ENCODE measurements around the gene BANP. TPM values are rescaled to one million over a fixed set of nuclear protein-coding genes. Genes with fewer than 3 reads are reported as not detected.
A peak's percentile ranks its signal among the peaks of the same experiment; 100 is the strongest.
"Not testable (repeated sequence)": the region's sequence is repeated elsewhere in the genome, so short reads cannot be mapped to it uniquely, and the experiment has no call there.

Gene BANP
- total and polyA plus RNA-seq, 11 donors, result 7.2 to 20.7 (median 13.3) TPM

DNA sequence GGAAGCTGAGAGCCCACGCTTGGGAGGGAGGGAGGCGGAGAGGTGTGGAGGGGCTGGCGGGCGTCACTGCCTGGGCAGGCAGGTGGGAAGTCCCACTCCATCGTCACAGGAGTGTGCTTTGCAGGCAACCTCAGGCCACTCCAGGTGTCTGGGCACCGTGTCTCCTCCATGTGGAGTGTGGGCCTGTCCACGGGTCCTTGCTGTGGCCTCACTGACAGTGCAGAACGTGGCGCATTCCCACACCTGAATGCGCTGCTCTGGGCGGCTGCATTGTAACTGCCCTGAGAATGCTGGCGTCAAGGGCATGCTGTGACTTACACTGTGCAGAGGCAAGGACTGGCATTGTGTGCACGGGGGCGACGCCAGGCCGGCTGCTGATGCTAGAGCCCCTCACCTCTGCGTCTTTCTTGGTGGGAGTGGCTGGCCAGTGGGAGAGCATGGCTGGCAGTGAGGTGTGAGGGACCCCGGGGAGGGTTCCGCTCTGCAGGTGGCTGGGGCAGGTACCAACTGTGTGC lies 66.4 kb downstream of the BANP start:
- no peak overlapping the region for H3K4me3 ChIP-seq
- no peaks in the 10 kb centered on the region for H3K9me3 ChIP-seq
- intact Hi-C loops (cut with DNase I), result no loop called here
- H3K4me1 ChIP-seq, result no peaks in the 10 kb centered on the region
- DNase-seq (no peak), ATAC-seq (no peak)
- H3K27me3 ChIP-seq, result no peaks in the 10 kb centered on the region
- H3K27ac ChIP-seq, result no peak overlapping the region
- H3K36me3 ChIP-seq, result peaks cover 0 to 27% (median 9%) of the 10 kb centered on the region in 9 donors
- 86 to 95% (median 92%) methylated on average over 9 to 19 of the region's 19 CpGs for WGBS, 4 donors
- TF ChIP-seq, protein P1, sequence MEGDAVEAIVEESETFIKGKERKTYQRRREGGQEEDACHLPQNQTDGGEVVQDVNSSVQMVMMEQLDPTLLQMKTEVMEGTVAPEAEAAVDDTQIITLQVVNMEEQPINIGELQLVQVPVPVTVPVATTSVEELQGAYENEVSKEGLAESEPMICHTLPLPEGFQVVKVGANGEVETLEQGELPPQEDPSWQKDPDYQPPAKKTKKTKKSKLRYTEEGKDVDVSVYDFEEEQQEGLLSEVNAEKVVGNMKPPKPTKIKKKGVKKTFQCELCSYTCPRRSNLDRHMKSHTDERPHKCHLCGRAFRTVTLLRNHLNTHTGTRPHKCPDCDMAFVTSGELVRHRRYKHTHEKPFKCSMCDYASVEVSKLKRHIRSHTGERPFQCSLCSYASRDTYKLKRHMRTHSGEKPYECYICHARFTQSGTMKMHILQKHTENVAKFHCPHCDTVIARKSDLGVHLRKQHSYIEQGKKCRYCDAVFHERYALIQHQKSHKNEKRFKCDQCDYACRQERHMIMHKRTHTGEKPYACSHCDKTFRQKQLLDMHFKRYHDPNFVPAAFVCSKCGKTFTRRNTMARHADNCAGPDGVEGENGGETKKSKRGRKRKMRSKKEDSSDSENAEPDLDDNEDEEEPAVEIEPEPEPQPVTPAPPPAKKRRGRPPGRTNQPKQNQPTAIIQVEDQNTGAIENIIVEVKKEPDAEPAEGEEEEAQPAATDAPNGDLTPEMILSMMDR (IDR thresholded peaks at IDR 0.05), result no peak
- TF ChIP-seq POLR2A (IDR thresholded peaks at IDR 0.05), result no peak

DNA sequence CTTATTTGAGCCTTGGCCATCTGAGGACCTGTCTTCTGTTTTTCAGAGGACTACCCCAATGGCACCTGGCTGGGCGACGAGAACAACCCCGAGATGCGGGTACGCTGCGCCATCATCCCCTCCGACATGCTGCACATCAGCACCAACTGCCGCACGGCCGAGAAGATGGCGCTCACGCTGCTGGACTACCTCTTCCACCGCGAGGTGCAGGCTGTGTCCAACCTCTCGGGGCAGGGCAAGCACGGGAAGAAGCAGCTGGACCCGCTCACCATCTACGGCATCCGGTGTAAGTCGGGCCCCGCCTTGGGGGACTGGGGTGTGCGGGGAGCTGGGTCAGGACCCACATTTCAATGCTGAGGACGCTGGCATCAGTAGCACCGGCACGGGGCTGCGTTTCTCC lies 67.1 kb downstream of the BANP start:
- intact Hi-C loops (cut with DNase I); H3K4me3 ChIP-seq; H3K27me3 ChIP-seq; DNase-seq; H3K27ac ChIP-seq; ATAC-seq; H3K4me1 ChIP-seq; H3K9me3 ChIP-seq: not testable (repeated sequence)
- peaks cover 0 to 21% (median 5%) of the 10 kb centered on the region in 9 donors for H3K36me3 ChIP-seq
- 96 to 98% (median 97%) methylated on average over 21 to 26 of the region's 26 CpGs for WGBS, 4 donors

DNA sequence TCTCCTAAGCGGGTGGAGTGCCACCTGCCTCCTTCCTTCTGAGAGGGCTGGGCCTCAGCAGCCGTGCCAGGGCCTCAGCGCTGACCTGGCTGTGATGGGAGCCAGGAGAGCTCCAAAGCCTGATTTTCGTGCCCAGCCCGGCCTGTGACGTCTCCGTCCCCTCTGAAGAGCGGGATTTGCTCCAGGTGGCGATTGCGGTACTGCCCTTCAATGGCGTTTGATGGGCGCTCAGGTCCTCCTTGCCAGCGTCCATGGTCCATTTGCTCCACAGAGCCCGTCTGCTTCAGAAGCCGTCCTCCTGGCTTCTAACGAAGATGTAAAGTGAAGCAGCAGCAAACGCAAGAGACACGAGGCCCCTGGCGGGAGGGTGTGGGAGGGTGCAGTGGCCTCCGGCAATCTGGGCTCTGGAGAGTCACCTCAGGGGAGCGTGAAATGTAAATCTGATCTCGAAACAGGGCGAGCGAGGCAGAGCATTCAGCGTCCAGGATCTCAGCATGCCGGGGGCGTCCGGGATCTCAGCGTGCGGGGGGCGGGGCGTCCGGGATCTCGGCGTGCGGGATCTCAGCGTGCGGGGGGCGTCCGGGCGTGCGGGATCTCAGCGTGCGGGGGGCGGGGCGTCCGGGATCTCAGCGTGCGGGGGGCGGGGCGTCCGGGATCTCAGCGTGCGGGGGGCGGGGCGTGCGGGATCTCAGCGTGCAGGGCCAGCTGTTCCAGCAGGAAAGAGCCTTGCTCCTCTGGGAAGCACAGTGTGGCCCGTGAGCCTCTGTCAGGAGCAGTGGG lies 68.0 kb downstream of the BANP start:
- H3K4me3 ChIP-seq; H3K27me3 ChIP-seq; H3K27ac ChIP-seq; H3K4me1 ChIP-seq; DNase-seq; intact Hi-C loops (cut with DNase I); ATAC-seq; H3K9me3 ChIP-seq: not testable (repeated sequence)
- H3K36me3 ChIP-seq, result peaks cover 0 to 21% (median 5%) of the 10 kb centered on the region in 9 donors
- 52 to 87% (median 80%) methylated on average over 31 to 58 of the region's 59 CpGs for WGBS, 4 donors

DNA sequence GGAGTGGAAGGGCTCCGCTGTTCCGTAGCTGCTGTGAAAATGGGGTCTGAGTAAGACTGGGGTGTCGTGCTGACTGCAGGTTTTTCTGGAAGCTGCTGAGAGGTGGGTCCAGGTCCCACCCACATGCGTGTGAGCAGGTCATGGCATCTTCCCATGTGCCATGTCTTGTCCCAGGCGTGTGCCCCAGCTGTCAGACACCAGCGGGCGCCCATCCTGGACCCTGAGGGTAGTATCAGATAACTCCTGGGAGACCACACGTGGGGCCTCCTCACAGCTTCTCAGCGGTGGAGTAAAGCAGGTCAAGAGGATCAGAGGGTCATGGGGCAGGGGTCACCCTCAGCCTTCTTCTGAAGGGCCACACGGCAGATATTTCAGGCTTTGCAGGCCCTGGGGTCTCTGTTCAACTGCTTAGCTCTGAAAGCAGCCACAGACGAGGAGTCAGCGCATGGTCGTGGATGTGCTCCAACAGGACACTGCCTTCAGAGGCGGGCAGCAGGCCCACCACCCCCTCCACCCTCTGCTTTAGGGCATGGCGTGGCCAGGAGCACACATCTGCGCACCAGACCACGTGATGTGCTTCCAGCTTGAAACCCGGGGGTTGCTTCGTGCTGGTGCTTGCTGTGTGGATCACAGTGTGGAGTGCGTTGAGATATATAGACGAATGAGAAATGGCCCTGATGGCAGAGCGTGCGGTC lies 68.7 kb downstream of the BANP start:
- Histone ChIP-seq H3K27me3 (no peaks in the 10 kb centered on the region), H3K4me3 (no peak overlapping the region), H3K4me1 (peaks cover 0 to 8% (median 0%) of the 10 kb centered on the region in 12 donors), H3K27ac (no peak overlapping the region), H3K9me3 (no peaks in the 10 kb centered on the region), H3K36me3 (peaks cover 0 to 21% (median 5%) of the 10 kb centered on the region in 9 donors)
- TF ChIP-seq, protein P1 (IDR thresholded peaks at IDR 0.05), result no peak
- TF ChIP-seq POLR2A (IDR thresholded peaks at IDR 0.05), result no peak
- ATAC-seq (no peak), DNase-seq (no peak)
- 89 to 96% (median 91%) methylated on average over 19 to 23 of the region's 23 CpGs for WGBS, 4 donors
- intact Hi-C loops (cut with DNase I), result no loop called here

DNA sequence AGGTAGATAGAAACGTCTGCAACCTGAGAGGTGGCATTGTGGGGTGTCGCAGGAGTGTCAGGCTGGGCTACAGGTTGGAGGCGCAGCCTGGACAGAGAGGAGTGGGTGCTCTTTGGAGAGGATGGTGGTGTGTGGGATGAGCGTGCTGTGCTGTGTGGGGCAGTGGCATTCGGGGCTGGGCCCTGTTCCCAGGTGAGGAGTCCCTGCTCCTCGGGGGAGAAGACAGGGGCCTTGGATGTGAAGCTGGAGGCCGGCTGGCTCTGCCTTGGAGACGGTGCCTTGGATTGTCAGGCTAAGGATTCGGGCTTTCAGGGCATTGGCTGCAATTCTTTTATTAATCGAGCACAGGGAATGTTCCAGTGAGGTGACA lies 69.3 kb downstream of the BANP start:
- Histone ChIP-seq H3K36me3 (peaks cover 0 to 21% (median 5%) of the 10 kb centered on the region in 9 donors), H3K27ac (no peak overlapping the region), H3K27me3 (no peaks in the 10 kb centered on the region), H3K4me3 (no peak overlapping the region), H3K9me3 (no peaks in the 10 kb centered on the region), H3K4me1 (peaks cover 0 to 13% (median 0%) of the 10 kb centered on the region in 12 donors)
- 92 to 97% (median 96%) methylated on average over 10 of the region's 10 CpGs for WGBS, 4 donors
- ATAC-seq (no peak), DNase-seq (no peak)
- no peak for TF ChIP-seq POLR2A (IDR thresholded peaks at IDR 0.05)
- TF ChIP-seq, protein P1 (IDR thresholded peaks at IDR 0.05), result no peak
- intact Hi-C loops (cut with DNase I), result no loop called here

DNA sequence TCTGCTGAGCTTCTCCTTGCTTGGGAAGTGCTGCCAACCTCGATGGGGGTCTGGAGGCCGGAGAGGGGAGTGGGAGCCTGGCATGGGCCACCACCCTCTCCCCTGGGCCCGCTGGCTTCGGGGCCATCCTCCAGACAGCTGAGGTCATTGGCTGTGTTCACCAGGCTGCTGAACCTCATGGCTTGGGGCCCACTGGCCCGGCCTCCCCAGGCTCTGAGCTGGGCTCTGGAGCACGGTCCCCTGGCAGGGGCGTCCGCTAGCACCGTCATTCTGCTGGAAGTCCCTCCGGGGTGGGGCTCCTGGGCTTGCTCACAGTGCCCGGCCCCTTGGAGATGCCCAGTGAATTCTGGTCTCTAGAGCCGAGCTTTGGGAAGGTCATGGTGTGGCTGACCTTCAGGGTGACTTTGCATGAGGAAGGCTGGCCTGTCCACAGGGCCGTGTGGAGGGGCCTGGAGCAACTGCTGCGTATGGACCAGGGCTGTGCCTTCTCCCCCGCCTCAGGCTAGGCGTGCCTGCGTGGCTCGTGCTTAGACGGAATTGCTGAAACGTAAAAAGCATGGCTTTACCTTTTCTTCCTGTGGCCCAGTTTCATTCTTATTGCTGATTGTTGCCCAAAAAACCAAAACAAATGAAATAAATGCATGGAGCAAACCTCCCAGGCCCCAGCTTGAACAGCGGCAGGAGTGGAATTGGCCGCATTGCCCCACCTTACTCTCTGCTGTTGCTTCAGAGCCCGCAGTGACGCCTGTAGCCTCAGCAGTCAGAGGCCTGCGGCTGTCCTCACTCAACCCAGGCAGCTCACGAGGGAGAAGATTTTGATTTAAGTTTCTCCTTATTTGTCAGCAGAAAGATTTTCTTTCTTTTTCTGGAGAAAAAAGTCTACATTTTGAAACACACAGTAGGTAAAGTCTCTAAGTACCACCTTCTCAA lies 70.1 kb downstream of the BANP start:
- H3K9me3 ChIP-seq; H3K27me3 ChIP-seq; intact Hi-C loops (cut with DNase I); H3K27ac ChIP-seq; H3K4me3 ChIP-seq; DNase-seq: not testable (repeated sequence)
- peak in 1 of 4 donors; percentile 8 for ATAC-seq
- Histone ChIP-seq H3K36me3 (peaks cover 0 to 21% (median 5%) of the 10 kb centered on the region in 9 donors), H3K4me1 (peaks cover 0 to 15% (median 0%) of the 10 kb centered on the region in 12 donors)
- WGBS, 4 donors, result 86 to 95% (median 92%) methylated on average over 22 to 26 of the region's 26 CpGs

Data from heart left ventricle (tissue), 16 donors.